GM23248 (cell line): Measurements from ENCODE around the gene VPS51.

ENCODE experiments used
- EZH2 ChIP-seq: fragments of 200-600 bp; sonication (generic); IDR thresholded peaks from 2 replicates; pipeline ENCODE4 v1.6.1; 2018; ENCODE audit warnings: antibody characterized with exemption, mild to moderate bottlenecking; ENCODE audit not compliant: insufficient read depth, poor library complexity, severe bottlenecking
- EZH2phosphoT487 ChIP-seq: fragments of 200-600 bp; sonication (generic); IDR thresholded peaks from 2 replicates; pipeline ENCODE4 v1.6.1; 2018; ENCODE audit warnings: antibody characterized with exemption, moderate library complexity, mild to moderate bottlenecking, low read depth; ENCODE audit not compliant: insufficient read depth

GRCh38 chr11:65100674-65101350 lies 4.8 kb downstream of the VPS51 start:
- TF ChIP-seq EZH2 (no peak), EZH2phosphoT487 (no peak)
